MCF 10A (cell line): ENCODE data around the gene KMT2C. TPM values are rescaled to one million over a fixed set of nuclear protein-coding genes. Genes with fewer than 3 reads are reported as not detected.
"Not testable (repeated sequence)": the region's sequence is repeated elsewhere in the genome, so short reads cannot be mapped to it uniquely, and the experiment has no call there.

ENCODE experiments used
- BruUV-seq: library from RNA; stranded (reverse); fragments of 400-500 nt; replicated peaks from 2 replicates; lab custom pipeline; 2021; lab: Mats Ljungman, UMichigan
- CTCF ChIA-PET: fragments of 300-600 bp; sonication (Branson Sonifier 250); formaldehyde crosslinking; extraction: SDS; loops from one replicate; lab custom pipeline; 2021; ENCODE audit warnings: antibody characterized with exemption, inconsistent platforms; lab: Yijun Ruan, JAX
- POLR2A ChIA-PET: fragments of 300-600, 350-650 bp; sonication (Branson Sonifier 250); formaldehyde crosslinking; extraction: SDS; loops from one replicate; lab custom pipeline; 2020; ENCODE audit warnings: antibody characterized with exemption, inconsistent platforms; lab: Yijun Ruan, JAX
- DNase-seq: peaks from one replicate; pipeline ENCODE4 v3.0.0-alpha.2; 2018; ENCODE audit not compliant: unreplicated experiment
- H3K27ac Mint-ChIP-seq: one replicate; pipeline ENCODE4 v1.8.0; 2022; ENCODE audit warnings: mild to moderate bottlenecking, low read depth, mixed read lengths; ENCODE audit not compliant: unreplicated experiment
- H3K27me3 Mint-ChIP-seq: one replicate; pipeline ENCODE4 v1.8.0; 2022; ENCODE audit warnings: mixed read lengths; ENCODE audit not compliant: insufficient read depth, unreplicated experiment
- H3K36me3 Mint-ChIP-seq: one replicate; pipeline ENCODE4 v1.8.0; 2022; ENCODE audit warnings: mild to moderate bottlenecking, moderate library complexity, mixed read lengths; ENCODE audit not compliant: insufficient read depth, unreplicated experiment
- H3K4me1 Mint-ChIP-seq: one replicate; pipeline ENCODE4 v1.8.0; 2022; ENCODE audit warnings: mixed read lengths; ENCODE audit not compliant: insufficient read depth, unreplicated experiment
- H3K4me3 Mint-ChIP-seq: one replicate; pipeline ENCODE4 v1.8.0; 2022; ENCODE audit warnings: mild to moderate bottlenecking, moderate library complexity, mixed read lengths; ENCODE audit not compliant: unreplicated experiment
- H3K9me3 Mint-ChIP-seq: one replicate; pipeline ENCODE4 v1.8.0; 2022; ENCODE audit warnings: mixed read lengths; ENCODE audit not compliant: unreplicated experiment
- intact Hi-C: fragments of 100-400 bp; cut with micrococcal nuclease; formaldehyde crosslinking; loops from 2 replicates; pipeline ENCODE4 v1.14.1; 2022
- total RNA-seq: library from RNA; stranded (reverse); gene quantifications from 2 replicates; pipeline ENCODE4 v1.2.3, GENCODE V29; 2022
- TF ChIP-seq, protein P1 (sequence below): fragments of 200-600 bp; IDR thresholded peaks from one replicate; pipeline ENCODE4 v1.8.0; 2022; ENCODE audit warnings: antibody characterized with exemption, mild to moderate bottlenecking; ENCODE audit not compliant: unreplicated experiment

The KMT2C gene
- total RNA-seq, 1 experiment from 2014 or later, result 54.6 TPM

DNA sequence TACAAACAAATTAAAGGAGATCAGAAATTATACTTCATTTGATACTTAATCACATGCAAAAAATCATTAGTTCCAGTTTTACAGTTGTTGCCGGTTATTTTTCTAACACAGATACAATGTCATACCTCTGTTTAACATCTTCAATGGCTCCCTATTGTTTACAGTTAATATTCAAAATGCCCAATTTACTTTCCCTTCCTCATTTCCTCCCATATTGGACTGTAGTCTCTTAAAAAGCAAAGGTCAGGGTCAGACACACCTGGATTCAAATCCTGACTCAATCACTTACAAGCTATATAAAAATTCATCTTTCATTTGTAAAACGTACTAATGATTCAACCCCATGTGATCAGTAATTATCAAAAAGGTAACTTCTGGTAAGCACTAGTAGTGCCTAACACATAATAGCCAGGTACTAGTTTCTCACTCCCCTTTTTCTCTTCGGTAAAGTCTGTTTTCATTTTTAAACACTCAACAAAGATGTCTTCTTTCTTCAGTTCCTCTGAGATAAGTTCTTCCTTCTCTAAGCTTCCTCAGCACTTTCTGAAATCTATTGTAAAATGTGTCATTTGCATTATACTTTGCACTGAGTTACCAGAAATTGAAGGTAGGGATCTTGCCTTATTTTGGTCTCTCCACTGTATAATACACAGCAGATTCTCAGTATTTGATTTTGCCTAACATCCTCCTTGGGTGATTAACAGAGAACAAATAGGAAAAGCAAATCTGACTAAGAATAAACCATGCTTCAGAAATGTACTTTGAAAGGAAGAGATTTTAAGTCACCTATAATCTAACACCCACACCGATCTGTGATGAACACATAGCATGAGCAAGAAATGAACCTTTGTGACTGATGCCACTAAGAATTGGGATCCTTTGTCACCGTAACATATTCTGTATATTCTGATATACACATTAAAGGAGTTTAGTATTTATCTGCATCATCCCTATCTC, 16.1 kb downstream of the KMT2C start:
- intact Hi-C loops, result no loop called here
- CTCF ChIA-PET, result interaction anchor here (0.6 kb wide), 1 partner anchor 588 kb away, joined by 3 read pairs; no protein-coding TSS in a partner anchor
- DNase-seq, result no peak
- H3K27me3 Mint-ChIP-seq, result no peaks in the 10 kb centered on the region
- H3K4me3 Mint-ChIP-seq, result no peak overlapping the region
- peaks cover 14% of the 10 kb centered on the region for H3K4me1 Mint-ChIP-seq
- peaks cover 7% of the 10 kb centered on the region for H3K9me3 Mint-ChIP-seq
- POLR2A ChIA-PET, result no interaction called here
- TF ChIP-seq, protein P1, sequence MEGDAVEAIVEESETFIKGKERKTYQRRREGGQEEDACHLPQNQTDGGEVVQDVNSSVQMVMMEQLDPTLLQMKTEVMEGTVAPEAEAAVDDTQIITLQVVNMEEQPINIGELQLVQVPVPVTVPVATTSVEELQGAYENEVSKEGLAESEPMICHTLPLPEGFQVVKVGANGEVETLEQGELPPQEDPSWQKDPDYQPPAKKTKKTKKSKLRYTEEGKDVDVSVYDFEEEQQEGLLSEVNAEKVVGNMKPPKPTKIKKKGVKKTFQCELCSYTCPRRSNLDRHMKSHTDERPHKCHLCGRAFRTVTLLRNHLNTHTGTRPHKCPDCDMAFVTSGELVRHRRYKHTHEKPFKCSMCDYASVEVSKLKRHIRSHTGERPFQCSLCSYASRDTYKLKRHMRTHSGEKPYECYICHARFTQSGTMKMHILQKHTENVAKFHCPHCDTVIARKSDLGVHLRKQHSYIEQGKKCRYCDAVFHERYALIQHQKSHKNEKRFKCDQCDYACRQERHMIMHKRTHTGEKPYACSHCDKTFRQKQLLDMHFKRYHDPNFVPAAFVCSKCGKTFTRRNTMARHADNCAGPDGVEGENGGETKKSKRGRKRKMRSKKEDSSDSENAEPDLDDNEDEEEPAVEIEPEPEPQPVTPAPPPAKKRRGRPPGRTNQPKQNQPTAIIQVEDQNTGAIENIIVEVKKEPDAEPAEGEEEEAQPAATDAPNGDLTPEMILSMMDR, result no peak
- BruUV-seq, result TSS peak; percentile 22
- H3K36me3 Mint-ChIP-seq, result peaks cover 4% of the 10 kb centered on the region
- H3K27ac Mint-ChIP-seq, result no peak overlapping the region

DNA sequence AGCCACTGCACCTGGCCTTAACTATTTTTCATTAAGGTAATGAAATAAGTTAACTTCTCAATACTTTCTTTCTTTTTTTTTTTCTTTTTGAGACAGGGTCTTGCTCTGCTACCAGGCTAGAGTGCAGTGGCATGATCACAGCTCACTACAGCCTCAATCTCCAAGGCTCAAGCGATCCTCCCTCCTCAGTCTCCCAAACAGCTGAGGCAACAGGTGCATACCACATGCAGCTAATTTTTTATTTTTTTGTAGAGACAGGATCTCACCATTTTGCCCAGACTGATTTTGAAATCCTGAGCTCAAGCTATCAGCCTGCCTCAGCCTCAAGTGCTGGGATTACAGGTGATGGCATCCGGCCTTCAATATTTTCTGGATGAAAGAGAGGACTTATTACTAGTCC, 21.0 kb downstream of the KMT2C start:
- ChIA-PET CTCF (interaction anchor here (0.6 to 0.7 kb wide), 2 partner anchors 23 to 333 kb away, joined by 3 read pairs; no protein-coding TSS in a partner anchor), POLR2A (no interaction called here)
- no peaks in the 10 kb centered on the region for H3K9me3 Mint-ChIP-seq
- no peaks in the 10 kb centered on the region for H3K27me3 Mint-ChIP-seq
- no peak for DNase-seq
- H3K27ac Mint-ChIP-seq, result no peak overlapping the region
- H3K4me3 Mint-ChIP-seq, result no peak overlapping the region
- TF ChIP-seq, protein P1, result no peak
- BruUV-seq, result no TSS peak
- H3K36me3 Mint-ChIP-seq, result no peaks in the 10 kb centered on the region
- H3K4me1 Mint-ChIP-seq, result peaks cover 4% of the 10 kb centered on the region
- intact Hi-C loops, result no loop called here

DNA sequence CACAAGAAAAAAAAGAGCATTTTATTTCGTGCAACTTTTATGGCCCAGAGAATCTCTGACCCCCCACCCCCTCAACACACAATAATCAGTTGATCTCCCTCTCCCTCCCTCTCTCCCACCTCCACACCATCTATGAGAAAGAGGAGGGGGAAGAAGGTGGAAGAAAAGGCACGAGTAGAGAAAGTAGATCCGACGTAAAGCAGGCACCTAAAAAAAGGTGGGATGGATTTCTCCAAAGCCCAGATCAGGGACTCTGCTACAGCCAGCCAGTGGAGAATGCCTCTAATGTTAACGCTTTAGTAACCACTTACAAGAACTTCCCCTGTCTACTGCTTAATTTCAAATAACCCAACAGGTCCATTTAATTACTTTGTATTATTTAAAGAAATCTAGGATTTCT, 24.4 kb downstream of the KMT2C start:
- TF ChIP-seq, protein P1, result no peak
- no peak overlapping the region for H3K27ac Mint-ChIP-seq
- no peaks in the 10 kb centered on the region for H3K27me3 Mint-ChIP-seq
- H3K36me3 Mint-ChIP-seq, result no peaks in the 10 kb centered on the region
- POLR2A ChIA-PET, result no interaction called here
- intact Hi-C loops, result no loop called here
- H3K4me3 Mint-ChIP-seq, result no peak overlapping the region
- no TSS peak for BruUV-seq
- no peak for DNase-seq
- H3K4me1 Mint-ChIP-seq, result no peaks in the 10 kb centered on the region
- CTCF ChIA-PET, result no interaction called here
- no peaks in the 10 kb centered on the region for H3K9me3 Mint-ChIP-seq

DNA sequence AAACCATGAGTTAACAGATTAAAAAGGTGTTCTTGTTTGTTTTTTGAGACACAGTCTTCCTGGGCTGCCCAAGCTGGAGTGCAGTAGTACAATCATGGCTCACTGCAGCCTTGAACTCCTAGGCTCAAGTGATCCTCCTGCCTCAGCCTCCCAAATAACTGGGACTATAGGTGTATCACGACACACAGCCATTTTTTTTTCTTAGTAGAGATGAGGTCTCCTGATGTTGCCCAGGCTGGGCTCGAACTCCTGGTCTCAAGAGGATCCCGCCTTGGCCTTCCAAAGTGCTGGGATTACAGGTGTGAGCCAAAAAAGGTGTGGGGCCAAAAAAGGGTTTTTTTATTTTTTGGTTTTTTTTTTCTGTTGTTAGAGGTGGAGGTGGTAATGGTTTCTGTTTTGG, 29.3 kb downstream of the KMT2C start:
- no peaks in the 10 kb centered on the region for H3K9me3 Mint-ChIP-seq
- DNase-seq, result no peak
- no peak overlapping the region for H3K27ac Mint-ChIP-seq
- TF ChIP-seq, protein P1, result no peak
- no peaks in the 10 kb centered on the region for H3K27me3 Mint-ChIP-seq
- BruUV-seq, result no TSS peak
- H3K4me1 Mint-ChIP-seq, result no peaks in the 10 kb centered on the region
- intact Hi-C loops, result no loop called here
- ChIA-PET POLR2A (interaction anchor here (0.6 to 0.7 kb wide), 2 partner anchors 16 to 668 kb away, joined by 3 read pairs; no protein-coding TSS in a partner anchor), CTCF (interaction anchor here (0.6 to 0.9 kb wide), 4 partner anchors 9 to 705 kb away, joined by 3 to 4 read pairs (median 3); no protein-coding TSS in a partner anchor)
- H3K4me3 Mint-ChIP-seq, result no peak overlapping the region
- no peaks in the 10 kb centered on the region for H3K36me3 Mint-ChIP-seq

DNA sequence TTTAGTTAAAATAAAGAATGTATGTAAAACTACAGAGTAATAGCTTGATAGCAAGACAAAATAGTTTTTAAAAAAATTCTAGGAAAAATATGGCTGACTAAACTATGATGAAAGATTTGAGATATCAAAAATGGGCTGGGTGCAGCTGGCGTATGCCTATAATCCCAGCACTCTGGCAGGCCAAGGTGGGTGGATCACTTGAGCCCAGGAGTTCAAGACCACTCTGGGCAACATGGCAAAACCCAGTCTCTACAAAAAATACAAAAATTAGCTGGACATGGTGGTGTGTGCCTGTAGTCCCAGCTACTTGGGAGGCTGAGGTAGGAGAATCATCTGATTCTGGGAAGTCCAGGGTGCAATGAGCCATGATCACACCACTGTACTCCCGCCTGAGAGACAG, 29.8 kb downstream of the KMT2C start:
- ChIA-PET CTCF (interaction anchor here (0.6 to 0.9 kb wide), 7 partner anchors 9 to 704 kb away, joined by 3 to 4 read pairs (median 3); no protein-coding TSS in a partner anchor), POLR2A (interaction anchor here (0.6 to 0.7 kb wide), 2 partner anchors 16 to 667 kb away, joined by 3 read pairs; no protein-coding TSS in a partner anchor)
- DNase-seq, H3K27me3 Mint-ChIP-seq, H3K27ac Mint-ChIP-seq, H3K36me3 Mint-ChIP-seq, BruUV-seq, intact Hi-C loops, H3K9me3 Mint-ChIP-seq, H3K4me3 Mint-ChIP-seq, H3K4me1 Mint-ChIP-seq: not testable (repeated sequence)
